Activated B cell treated with CpG ODN at 0.5 μM for 24 hours (primary cell): ENCODE data around the gene COX7B2. TPM values are rescaled to one million over a fixed set of nuclear protein-coding genes. Genes with fewer than 3 reads are reported as not detected.

ENCODE experiments used
- ATAC-seq: fragments of 200-7000 bp; cut with Tn5 transposase; one replicate; pipeline ENCODE4 v1.10.0; 2021; ENCODE audit warnings: low read depth, mild to moderate bottlenecking, moderate library complexity
- CTCF ChIA-PET: fragments of 350-600 bp; sonication (Branson Sonifier 250); formaldehyde crosslinking; loops from one replicate; lab custom pipeline; 2021; ENCODE audit warnings: antibody characterized with exemption; lab: Charles Lee
- POLR2A ChIA-PET: fragments of 350-600 bp; sonication (Branson Sonifier 250); formaldehyde crosslinking; loops from one replicate; lab custom pipeline; 2021; ENCODE audit warnings: antibody characterized with exemption; lab: Charles Lee
- DNase-seq: peaks from one replicate; pipeline ENCODE4 v3.0.0; 2022
- H3K27ac Mint-ChIP-seq: one replicate; pipeline ENCODE4 v1.8.0; 2020; ENCODE audit warnings: mixed read lengths
- H3K27me3 Mint-ChIP-seq: one replicate; pipeline ENCODE4 v1.8.0; 2021; ENCODE audit warnings: mixed read lengths
- H3K36me3 Mint-ChIP-seq: one replicate; pipeline ENCODE4 v1.8.0; 2021; ENCODE audit warnings: low read depth, mixed read lengths
- H3K4me1 Mint-ChIP-seq: one replicate; pipeline ENCODE4 v1.8.0; 2021; ENCODE audit warnings: mixed read lengths
- H3K4me3 Mint-ChIP-seq: one replicate; pipeline ENCODE4 v1.8.0; 2020; ENCODE audit warnings: mild to moderate bottlenecking, mixed read lengths
- H3K9me3 Mint-ChIP-seq: one replicate; pipeline ENCODE4 v1.8.0; 2020; ENCODE audit warnings: mixed read lengths
- CTCF ChIP-seq: fragments of 200-600 bp; IDR thresholded peaks from one replicate; pipeline ENCODE4 v1.8.0; 2022; ENCODE audit warnings: antibody characterized with exemption, mild to moderate bottlenecking
- intact Hi-C: fragments of 100-400 bp; cut with micrococcal nuclease; formaldehyde crosslinking; loops from one replicate; pipeline ENCODE4 v1.15.1; 2024
- total RNA-seq: library from RNA; stranded (reverse); gene quantifications from 2 replicates; pipeline ENCODE4 v1.2.3, GENCODE V29; 2022

Gene COX7B2
- total RNA-seq, 1 donor from 2014 or later, result not detected

- H3K27ac Mint-ChIP-seq, result no peak overlapping the region
- ATAC-seq (no peak), DNase-seq (no peak)
- no peak overlapping the region for H3K4me3 Mint-ChIP-seq
- no peaks in the 10 kb centered on the region for H3K4me1 Mint-ChIP-seq
- H3K36me3 Mint-ChIP-seq, result no peaks in the 10 kb centered on the region
- peaks cover 7% of the 10 kb centered on the region for H3K9me3 Mint-ChIP-seq
- CTCF ChIA-PET, result no interaction called here
- peaks cover 2% of the 10 kb centered on the region for H3K27me3 Mint-ChIP-seq
- POLR2A ChIA-PET, result no interaction called here
- intact Hi-C loops, result no loop called here
- TF ChIP-seq CTCF, result no peak
These were observed 179.0 kb downstream of the COX7B2 start for GRCh38 chr4:46730075-46730474.

GRCh38 chr4:46720055-46720454 is 189.0 kb downstream of the COX7B2 start:
- intact Hi-C loops, result no loop called here
- Mint-ChIP-seq H3K4me1 (no peaks in the 10 kb centered on the region), H3K36me3 (no peaks in the 10 kb centered on the region), H3K4me3 (no peak overlapping the region), H3K27ac (no peak overlapping the region), H3K9me3 (peaks cover 7% of the 10 kb centered on the region), H3K27me3 (no peaks in the 10 kb centered on the region)
- DNase-seq, result no peak
- ChIA-PET POLR2A (no interaction called here), CTCF (no interaction called here)
- no peak for TF ChIP-seq CTCF
- ATAC-seq, result no peak

GRCh38 chr4:46717950-46718349 is 191.1 kb downstream of the COX7B2 start:
- intact Hi-C loops, result no loop called here
- no peaks in the 10 kb centered on the region for H3K36me3 Mint-ChIP-seq
- no peaks in the 10 kb centered on the region for H3K27me3 Mint-ChIP-seq
- DNase-seq (no peak), ATAC-seq (no peak)
- no peak overlapping the region for H3K27ac Mint-ChIP-seq
- H3K9me3 Mint-ChIP-seq, result peaks cover 2% of the 10 kb centered on the region
- H3K4me3 Mint-ChIP-seq, result no peak overlapping the region
- no peaks in the 10 kb centered on the region for H3K4me1 Mint-ChIP-seq
- CTCF ChIA-PET, result no interaction called here
- POLR2A ChIA-PET, result no interaction called here
- TF ChIP-seq CTCF, result no peak

GRCh38 chr4:46715468-46715867 is 193.6 kb downstream of the COX7B2 start:
- no peak for TF ChIP-seq CTCF
- ChIA-PET POLR2A (no interaction called here), CTCF (no interaction called here)
- peaks cover 2% of the 10 kb centered on the region for H3K9me3 Mint-ChIP-seq
- no peaks in the 10 kb centered on the region for H3K4me1 Mint-ChIP-seq
- H3K27ac Mint-ChIP-seq, result no peak overlapping the region
- intact Hi-C loops, result no loop called here
- no peak overlapping the region for H3K4me3 Mint-ChIP-seq
- ATAC-seq, result no peak
- no peaks in the 10 kb centered on the region for H3K27me3 Mint-ChIP-seq
- no peak for DNase-seq
- no peaks in the 10 kb centered on the region for H3K36me3 Mint-ChIP-seq

GRCh38 chr4:46698891-46699290 is 210.2 kb downstream of the COX7B2 start:
- H3K27ac Mint-ChIP-seq, result no peak overlapping the region
- H3K9me3 Mint-ChIP-seq, result peaks cover 4% of the 10 kb centered on the region
- no peaks in the 10 kb centered on the region for H3K36me3 Mint-ChIP-seq
- intact Hi-C loops, result no loop called here
- DNase-seq, result no peak
- H3K4me3 Mint-ChIP-seq, result no peak overlapping the region
- H3K4me1 Mint-ChIP-seq, result no peaks in the 10 kb centered on the region
- POLR2A ChIA-PET, result no interaction called here
- H3K27me3 Mint-ChIP-seq, result no peaks in the 10 kb centered on the region
- no peak for TF ChIP-seq CTCF
- ATAC-seq, result no peak
- CTCF ChIA-PET, result no interaction called here

Other genes starting within 250 kb of the COX7B2 start
- gene GABRA4, start 84.3 kb upstream of the COX7B2 start, total RNA-seq, result not detected in 2 replicates
- not detected in 2 replicates for gene GABRB1, start 122.3 kb upstream of the COX7B2 start, total RNA-seq